ENCODE results near the gene C2orf80. TPM values are rescaled to one million over a fixed set of nuclear protein-coding genes. Genes with fewer than 3 reads are reported as not detected.
A peak's percentile ranks its signal among the peaks of the same experiment; 100 is the strongest.

C2orf80 gene
- total RNA-seq, 1 donor from 2014 or later: not detected

DNA sequence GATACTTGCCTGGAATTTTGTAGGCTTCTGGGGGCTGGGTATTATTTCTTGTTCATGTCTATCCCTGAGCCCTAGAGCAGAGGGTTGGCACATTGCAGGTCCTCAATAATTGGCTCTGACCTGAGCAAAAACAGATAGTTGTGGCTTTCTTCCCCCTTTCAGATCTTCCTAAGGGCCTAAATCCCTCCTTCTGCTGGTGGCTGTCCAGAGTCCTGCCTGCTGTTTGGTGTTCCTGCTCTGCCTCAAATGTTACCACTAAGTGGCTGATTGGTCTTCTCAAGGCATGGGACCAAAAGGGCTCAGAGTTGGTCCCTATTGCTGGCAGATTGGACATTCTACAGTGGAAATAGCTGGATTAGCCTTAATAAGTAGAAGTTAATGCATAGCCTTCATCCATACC lies 42.8 kb downstream of the C2orf80 start:
- DNase-seq (ENCODE audit: low spot score): no peak
- Histone ChIP-seq H3F3A (ENCODE audit: low read depth) (peaks cover 12% of the 10 kb centered on the region), H2AFZ (replicated peaks) (no peak overlapping the region), H4K20me1 (ENCODE audit: low read depth) (no peaks in the 10 kb centered on the region), H3K9ac (no peak overlapping the region), H3K9me3 (ENCODE audit: low read depth) (no peaks in the 10 kb centered on the region), H3K4me3 (no peak overlapping the region), H3K27me3 (no peaks in the 10 kb centered on the region), H3K27ac (no peak overlapping the region), H3K4me2 (no peak overlapping the region), H3K36me3 (no peaks in the 10 kb centered on the region), H3K4me1 (peaks cover 11% of the 10 kb centered on the region), H3K79me2 (ENCODE audit: low read depth) (no peaks in the 10 kb centered on the region)
- TF ChIP-seq EZH2 (IDR thresholded peaks at IDR 0.05) (no peak), EZH2phosphoT487 (IDR thresholded peaks at IDR 0.05) (no peak)
- TF ChIP-seq, protein P1, sequence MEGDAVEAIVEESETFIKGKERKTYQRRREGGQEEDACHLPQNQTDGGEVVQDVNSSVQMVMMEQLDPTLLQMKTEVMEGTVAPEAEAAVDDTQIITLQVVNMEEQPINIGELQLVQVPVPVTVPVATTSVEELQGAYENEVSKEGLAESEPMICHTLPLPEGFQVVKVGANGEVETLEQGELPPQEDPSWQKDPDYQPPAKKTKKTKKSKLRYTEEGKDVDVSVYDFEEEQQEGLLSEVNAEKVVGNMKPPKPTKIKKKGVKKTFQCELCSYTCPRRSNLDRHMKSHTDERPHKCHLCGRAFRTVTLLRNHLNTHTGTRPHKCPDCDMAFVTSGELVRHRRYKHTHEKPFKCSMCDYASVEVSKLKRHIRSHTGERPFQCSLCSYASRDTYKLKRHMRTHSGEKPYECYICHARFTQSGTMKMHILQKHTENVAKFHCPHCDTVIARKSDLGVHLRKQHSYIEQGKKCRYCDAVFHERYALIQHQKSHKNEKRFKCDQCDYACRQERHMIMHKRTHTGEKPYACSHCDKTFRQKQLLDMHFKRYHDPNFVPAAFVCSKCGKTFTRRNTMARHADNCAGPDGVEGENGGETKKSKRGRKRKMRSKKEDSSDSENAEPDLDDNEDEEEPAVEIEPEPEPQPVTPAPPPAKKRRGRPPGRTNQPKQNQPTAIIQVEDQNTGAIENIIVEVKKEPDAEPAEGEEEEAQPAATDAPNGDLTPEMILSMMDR (IDR thresholded peaks at IDR 0.05): no peak
- Mint-ChIP-seq H3K36me3 (peaks cover 2% of the 10 kb centered on the region), H3K27ac (no peak overlapping the region), H3K4me3 (no peak overlapping the region), H3K9me3 (peaks cover 9% of the 10 kb centered on the region), H3K27me3 (ENCODE audit: insufficient read depth, low read depth) (peaks cover 4% of the 10 kb centered on the region), H3K4me1 (peaks cover 10% of the 10 kb centered on the region)

DNA sequence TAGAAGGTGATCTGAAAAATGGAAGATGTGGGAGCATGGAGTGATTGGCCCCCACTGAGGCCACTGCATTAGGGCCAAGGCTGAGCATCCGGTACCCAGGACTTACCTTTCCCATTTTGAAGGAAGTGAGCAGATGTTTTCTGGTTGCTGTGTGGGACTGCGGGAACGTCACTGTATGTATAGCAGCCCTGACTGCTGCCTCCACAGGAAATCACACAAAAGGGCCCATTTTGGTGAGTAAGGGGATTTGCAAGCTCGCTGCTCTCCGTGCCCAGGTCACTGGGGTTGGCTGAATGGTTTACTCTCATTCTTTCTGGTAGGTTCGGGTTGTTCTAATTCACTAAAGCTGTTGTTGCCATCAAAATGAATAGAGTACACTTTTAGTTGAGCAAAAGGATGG lies 43.8 kb downstream of the C2orf80 start, which contains the start of gene CRYGB:
Gene CRYGB, minus strand, starts transcription at position 153 of the 400 bp plus-strand sequence. Its CDS starts 38 bp downstream, at position 115.
- Histone ChIP-seq H3K27me3 (no peaks in the 10 kb centered on the region), H3K4me3 (no peak within 1 kb of the TSS), H3K27ac (peak within 1 kb of the TSS; percentile 17), H3K9me3 (ENCODE audit: low read depth) (no peaks in the 10 kb centered on the region), H3K4me1 (peaks cover 11% of the 10 kb centered on the region), H4K20me1 (ENCODE audit: low read depth) (no peaks in the 10 kb centered on the region), H3K9ac (no peak within 1 kb of the TSS), H3F3A (ENCODE audit: low read depth) (peaks cover 12% of the 10 kb centered on the region), H2AFZ (replicated peaks) (peak within 1 kb of the TSS; percentile 95), H3K36me3 (no peaks in the 10 kb centered on the region), H3K4me2 (peak within 1 kb of the TSS; percentile 35), H3K79me2 (ENCODE audit: low read depth) (no peaks in the 10 kb centered on the region)
- H3K27ac Mint-ChIP-seq: no peak within 1 kb of the TSS
- H3K27me3 Mint-ChIP-seq (ENCODE audit: insufficient read depth, low read depth): peaks cover 6% of the 10 kb centered on the region
- H3K9me3 Mint-ChIP-seq: peaks cover 4% of the 10 kb centered on the region
- peaks cover 10% of the 10 kb centered on the region for H3K4me1 Mint-ChIP-seq
- peaks cover 2% of the 10 kb centered on the region for H3K36me3 Mint-ChIP-seq
- peak; percentile 46 for DNase-seq (ENCODE audit: low spot score)
- TF ChIP-seq, protein P1 (IDR thresholded peaks at IDR 0.05): no peak
- TF ChIP-seq EZH2phosphoT487 (IDR thresholded peaks at IDR 0.05): no peak
- TF ChIP-seq EZH2 (IDR thresholded peaks at IDR 0.05): no peak
- H3K4me3 Mint-ChIP-seq: no peak within 1 kb of the TSS

DNA sequence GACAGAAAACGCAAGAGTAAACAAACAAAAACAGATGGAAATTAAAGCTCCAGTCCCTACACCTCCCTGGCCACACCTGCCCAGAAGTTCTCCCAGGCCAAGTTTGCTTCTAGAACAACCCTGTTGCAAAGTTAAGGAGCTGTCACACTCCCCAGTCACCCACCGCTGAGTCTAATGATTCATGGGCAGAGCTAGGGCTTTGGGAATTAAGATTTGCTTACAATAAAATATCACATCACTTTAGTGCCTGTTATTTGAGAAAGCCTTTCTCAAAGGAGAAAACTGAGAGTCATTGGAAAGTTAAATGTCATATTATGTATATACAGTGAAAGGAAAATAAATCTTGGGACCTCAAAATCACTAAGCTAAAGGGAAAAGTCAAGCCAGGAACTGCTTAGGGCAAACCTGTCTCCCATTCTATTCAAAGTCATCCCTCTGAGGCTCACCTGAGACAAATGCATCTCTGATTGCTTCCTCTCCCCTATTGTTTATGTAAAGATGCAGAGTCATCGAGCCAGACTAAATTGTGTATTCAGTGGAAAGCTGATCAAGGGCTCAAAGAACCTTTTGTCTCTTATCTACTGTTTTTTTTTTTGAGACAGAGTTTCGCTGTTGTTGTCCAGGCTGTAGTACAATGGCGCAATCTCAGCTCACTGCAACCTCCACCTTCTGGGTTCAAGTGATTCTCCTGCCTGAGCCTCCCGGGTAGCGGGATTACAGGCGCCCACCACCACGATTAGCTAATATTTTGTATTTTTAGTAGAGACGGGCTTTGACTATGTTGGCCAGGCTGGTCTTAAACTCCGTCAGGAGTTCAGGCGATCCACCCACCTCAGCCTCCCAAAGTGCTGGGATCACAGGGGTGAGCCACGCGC lies 46.7 kb downstream of the C2orf80 start:
- Histone ChIP-seq H3F3A (ENCODE audit: low read depth) (peaks cover 12% of the 10 kb centered on the region), H3K4me3 (no peak overlapping the region), H4K20me1 (ENCODE audit: low read depth) (no peaks in the 10 kb centered on the region), H3K4me2 (no peak overlapping the region), H3K9me3 (ENCODE audit: low read depth) (no peaks in the 10 kb centered on the region), H3K4me1 (peaks cover 11% of the 10 kb centered on the region), H3K27ac (no peak overlapping the region), H2AFZ (replicated peaks) (peak overlapping the region; percentile 19), H3K79me2 (ENCODE audit: low read depth) (no peaks in the 10 kb centered on the region), H3K9ac (no peak overlapping the region), H3K27me3 (no peaks in the 10 kb centered on the region), H3K36me3 (no peaks in the 10 kb centered on the region)
- H3K36me3 Mint-ChIP-seq: peaks cover 2% of the 10 kb centered on the region
- H3K27ac Mint-ChIP-seq: no peak overlapping the region
- H3K27me3 Mint-ChIP-seq (ENCODE audit: insufficient read depth, low read depth): peaks cover 6% of the 10 kb centered on the region
- H3K4me1 Mint-ChIP-seq: peaks cover 10% of the 10 kb centered on the region
- H3K4me3 Mint-ChIP-seq: no peak overlapping the region
- DNase-seq (ENCODE audit: low spot score): no peak
- peaks cover 2% of the 10 kb centered on the region for H3K9me3 Mint-ChIP-seq
- TF ChIP-seq EZH2phosphoT487 (IDR thresholded peaks at IDR 0.05): no peak
- TF ChIP-seq, protein P1 (IDR thresholded peaks at IDR 0.05): no peak
- TF ChIP-seq EZH2 (IDR thresholded peaks at IDR 0.05): no peak
